ENCODE results near the gene C14orf93. TPM values are rescaled to one million over a fixed set of nuclear protein-coding genes. Genes with fewer than 3 reads are reported as not detected.
"Not testable (repeated sequence)": the region's sequence is repeated elsewhere in the genome, so short reads cannot be mapped to it uniquely, and the experiment has no call there.

Gene C14orf93
- total RNA-seq, 1 donor from 2014 or later = 7.2 TPM

GRCh38 chr14:23021434-23021833 is 11.5 kb upstream of the C14orf93 start:
- no peak for DNase-seq (ENCODE audit: low read depth)

- no peak for DNase-seq (ENCODE audit: low read depth)
Measured at GRCh38 chr14:23020143-23021128, 10.5 kb upstream of the C14orf93 start.

- no peak for DNase-seq (ENCODE audit: low read depth)
Measured at GRCh38 chr14:23018107-23018506, 8.2 kb upstream of the C14orf93 start.

- no peak for DNase-seq (ENCODE audit: low read depth)
Measured at GRCh38 chr14:23017091-23017490, 7.1 kb upstream of the C14orf93 start.

- no peak for DNase-seq (ENCODE audit: low read depth)
Measured at GRCh38 chr14:23015618-23016017, 5.7 kb upstream of the C14orf93 start.

- not testable (repeated sequence) for DNase-seq (ENCODE audit: low read depth)
Measured at GRCh38 chr14:23013749-23014054, 3.8 kb upstream of the C14orf93 start.

- no peak for DNase-seq (ENCODE audit: low read depth)
Measured at GRCh38 chr14:23013054-23013748, 3.3 kb upstream of the C14orf93 start.

GRCh38 chr14:23009483-23009938 is 432 bp downstream of the C14orf93 start:
- DNase-seq (ENCODE audit: low read depth) = no peak

GRCh38 chr14:23008831-23009230 is 1.1 kb downstream of the C14orf93 start:
- DNase-seq (ENCODE audit: low read depth) = no peak

GRCh38 chr14:23006544-23007419 is 3.2 kb downstream of the C14orf93 start:
- DNase-seq (ENCODE audit: low read depth) = peak; percentile 99

GRCh38 chr14:23006188-23006534 is 3.8 kb downstream of the C14orf93 start:
- no peak for DNase-seq (ENCODE audit: low read depth)

GRCh38 chr14:23005451-23006187 is 4.3 kb downstream of the C14orf93 start:
- DNase-seq (ENCODE audit: low read depth) = no peak

GRCh38 chr14:23004274-23004673 is 5.7 kb downstream of the C14orf93 start:
- not testable (repeated sequence) for DNase-seq (ENCODE audit: low read depth)

- no peak for DNase-seq (ENCODE audit: low read depth)
Measured at GRCh38 chr14:23002592-23002991, 7.4 kb downstream of the C14orf93 start.

- DNase-seq (ENCODE audit: low read depth) = no peak
Measured at GRCh38 chr14:23000860-23001259, 9.1 kb downstream of the C14orf93 start.

GRCh38 chr14:22998329-22999012 is 11.5 kb downstream of the C14orf93 start:
- DNase-seq (ENCODE audit: low read depth) = no peak

GRCh38 chr14:22997676-22998323 is 12.1 kb downstream of the C14orf93 start:
- DNase-seq (ENCODE audit: low read depth) = no peak

GRCh38 chr14:22996768-22997654 is 12.9 kb downstream of the C14orf93 start:
- no peak for DNase-seq (ENCODE audit: low read depth)

Data from myocyte (in vitro differentiated cells).